HG03066 (cell line): Measurements from ENCODE around the gene TUBB2A.
"Not testable (repeated sequence)": the region's sequence is repeated elsewhere in the genome, so short reads cannot be mapped to it uniquely, and the experiment has no call there.

ENCODE experiments used
- ATAC-seq: cut with Tn5 transposase; IDR thresholded peaks from one replicate; pipeline ENCODE4 v1.9.1; 2021; ENCODE audit warnings: low read depth; ENCODE audit not compliant: unreplicated experiment

The TUBB2A gene

GRCh38 chr6:3156184-3157130, 887 bp downstream of the TUBB2A start:
- ATAC-seq = not testable (repeated sequence)

GRCh38 chr6:3155416-3155815, 1.9 kb downstream of the TUBB2A start:
- ATAC-seq = not testable (repeated sequence)

- ATAC-seq = no peak
Observed at GRCh38 chr6:3152689-3153088, 4.7 kb downstream of the TUBB2A start.

GRCh38 chr6:3151691-3152090, 5.7 kb downstream of the TUBB2A start:
- ATAC-seq = no peak

DNA sequence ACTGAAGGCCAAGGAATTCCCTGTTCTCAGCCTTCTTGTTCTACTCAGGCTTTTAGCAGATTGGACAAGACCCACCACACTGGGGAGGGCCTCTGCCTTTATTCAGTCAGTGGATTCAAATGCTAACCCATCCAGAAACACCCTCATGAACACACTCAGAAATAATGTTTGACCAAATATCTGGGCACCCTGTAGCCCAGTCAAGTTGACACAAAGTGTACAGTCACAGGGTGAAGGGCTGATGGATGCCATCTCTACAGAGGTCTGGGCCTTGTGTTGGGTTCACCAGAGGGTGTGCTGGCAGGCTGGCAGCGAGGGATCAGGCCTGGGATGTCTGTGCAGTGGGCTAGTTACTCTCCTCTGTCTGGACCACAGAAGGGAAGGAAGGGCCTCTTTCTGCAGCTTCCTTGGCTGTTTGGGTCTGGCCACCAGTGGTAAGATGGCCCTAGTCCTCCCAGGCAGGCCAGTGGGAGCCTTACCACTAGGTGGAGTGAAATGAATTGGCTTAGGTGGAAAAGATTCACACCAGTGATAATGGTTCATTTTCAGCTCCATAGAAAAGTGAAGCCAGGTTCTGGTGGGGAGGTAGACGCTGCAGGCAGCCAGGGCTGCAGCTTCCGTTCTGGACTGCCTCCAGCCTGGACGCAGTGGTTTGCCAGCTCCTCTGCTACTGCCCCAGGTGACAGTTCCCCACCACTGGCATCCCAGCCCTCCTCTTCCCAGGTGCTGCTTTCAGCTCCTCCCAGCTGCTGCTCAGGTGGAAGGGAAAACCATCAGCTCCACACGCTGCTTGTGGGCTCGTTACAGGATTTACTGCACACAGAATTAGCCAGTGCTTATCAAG, 9.2 kb downstream of the TUBB2A start:
- no peak for ATAC-seq

DNA sequence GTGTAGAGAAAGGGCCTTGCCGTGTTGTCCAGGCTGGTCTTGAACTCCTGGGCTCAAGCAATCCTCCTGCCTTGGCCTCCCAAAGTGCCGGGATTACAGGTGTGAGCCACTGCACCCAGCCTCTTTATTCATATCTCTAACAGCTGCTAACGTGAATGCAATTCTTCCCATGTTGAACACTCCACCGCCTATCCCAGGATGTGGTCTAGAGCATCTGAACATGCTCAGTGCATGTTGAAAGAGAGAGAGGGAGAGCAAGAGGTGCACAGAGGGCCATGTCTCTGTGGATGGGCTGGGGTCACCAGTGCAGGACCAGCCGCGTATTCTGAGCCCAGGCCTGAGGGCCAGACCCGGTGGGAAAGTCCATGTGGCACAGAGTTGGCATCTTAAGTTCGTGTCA, 12.8 kb downstream of the TUBB2A start:
- no peak for ATAC-seq

DNA sequence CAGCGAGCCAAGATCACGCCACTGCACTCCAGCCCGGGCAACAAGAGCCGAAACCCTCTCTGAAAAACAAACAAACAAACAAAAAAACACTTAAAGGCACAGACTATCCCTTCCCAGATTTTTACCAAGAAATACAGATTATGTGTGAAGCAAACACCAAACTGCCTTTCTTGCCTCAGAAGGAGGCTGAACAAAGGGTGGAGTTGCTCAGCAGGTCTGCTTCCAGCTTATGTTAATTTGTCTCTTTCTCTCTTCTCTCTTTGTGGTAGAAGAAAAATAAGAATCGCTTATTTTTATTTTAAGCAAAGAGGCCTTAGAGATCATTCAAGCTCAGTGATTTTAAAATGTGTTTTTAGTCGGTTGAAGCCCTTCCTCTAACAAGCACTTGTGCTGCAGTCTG, 14.2 kb downstream of the TUBB2A start:
- no peak for ATAC-seq

- no peak for ATAC-seq
Observed at GRCh38 chr6:3142536-3142935, 14.8 kb downstream of the TUBB2A start.

- no peak for ATAC-seq
Observed at GRCh38 chr6:3140201-3140600, 17.1 kb downstream of the TUBB2A start.

GRCh38 chr6:3139090-3139903, 18.0 kb downstream of the TUBB2A start:
- ATAC-seq = no peak

DNA sequence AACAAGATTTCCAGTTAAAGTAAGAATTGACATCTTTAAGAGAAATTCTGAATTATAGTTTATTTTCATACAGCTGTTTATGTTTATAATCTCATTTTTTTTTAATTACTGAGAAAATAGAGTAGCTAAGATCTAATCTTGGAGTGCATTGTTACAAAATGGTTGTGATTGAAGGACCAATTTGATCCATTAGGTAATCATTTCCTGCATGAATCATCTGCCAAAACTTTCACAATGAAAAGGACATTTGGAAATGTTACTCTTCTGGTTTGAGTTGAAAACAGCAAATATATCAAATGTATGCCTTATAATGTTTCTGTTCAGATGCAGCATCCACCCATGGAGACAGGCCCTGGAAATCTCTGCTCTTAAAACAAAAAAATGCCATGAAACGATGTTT, 19.0 kb downstream of the TUBB2A start:
- ATAC-seq = no peak

- ATAC-seq = not testable (repeated sequence)
Observed at GRCh38 chr6:3137873-3138272, 19.5 kb downstream of the TUBB2A start.

DNA sequence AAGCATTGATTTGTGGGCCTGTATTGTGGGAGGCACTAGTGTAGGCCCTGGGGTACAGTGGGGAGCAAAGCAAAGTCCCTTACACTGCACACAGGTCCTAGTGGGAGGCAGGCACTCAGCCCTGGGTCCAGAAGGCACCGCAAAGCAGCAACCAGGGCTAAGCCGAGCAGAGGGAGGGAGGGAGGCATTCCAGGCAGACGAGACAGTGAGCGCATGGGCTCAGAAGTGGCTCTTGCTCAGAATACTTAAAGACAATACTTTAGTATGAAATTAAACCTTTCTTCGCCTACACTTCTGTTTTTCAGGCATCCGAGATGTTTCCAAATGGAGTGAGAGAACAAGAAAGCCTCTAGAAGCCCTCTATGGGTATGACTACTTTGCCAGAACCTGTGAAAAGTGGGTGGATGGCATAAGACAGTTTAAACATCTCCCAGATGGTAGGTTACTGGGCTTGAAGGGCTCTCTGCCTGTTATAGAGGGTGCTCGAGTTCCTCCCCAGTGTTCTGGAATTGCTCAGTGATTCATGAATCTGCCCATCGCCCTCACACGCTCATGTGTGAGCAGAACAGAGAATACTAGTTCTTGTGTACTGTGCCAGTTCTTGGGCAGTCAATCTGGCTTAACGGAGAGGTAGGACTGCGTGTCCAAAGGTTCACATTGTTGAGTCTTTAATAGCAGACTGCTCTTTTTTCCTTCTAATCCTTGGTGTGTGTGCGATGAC, 20.1 kb downstream of the TUBB2A start:
- ATAC-seq = no peak

- ATAC-seq = no peak
Observed at GRCh38 chr6:3136292-3137011, 20.9 kb downstream of the TUBB2A start.

DNA sequence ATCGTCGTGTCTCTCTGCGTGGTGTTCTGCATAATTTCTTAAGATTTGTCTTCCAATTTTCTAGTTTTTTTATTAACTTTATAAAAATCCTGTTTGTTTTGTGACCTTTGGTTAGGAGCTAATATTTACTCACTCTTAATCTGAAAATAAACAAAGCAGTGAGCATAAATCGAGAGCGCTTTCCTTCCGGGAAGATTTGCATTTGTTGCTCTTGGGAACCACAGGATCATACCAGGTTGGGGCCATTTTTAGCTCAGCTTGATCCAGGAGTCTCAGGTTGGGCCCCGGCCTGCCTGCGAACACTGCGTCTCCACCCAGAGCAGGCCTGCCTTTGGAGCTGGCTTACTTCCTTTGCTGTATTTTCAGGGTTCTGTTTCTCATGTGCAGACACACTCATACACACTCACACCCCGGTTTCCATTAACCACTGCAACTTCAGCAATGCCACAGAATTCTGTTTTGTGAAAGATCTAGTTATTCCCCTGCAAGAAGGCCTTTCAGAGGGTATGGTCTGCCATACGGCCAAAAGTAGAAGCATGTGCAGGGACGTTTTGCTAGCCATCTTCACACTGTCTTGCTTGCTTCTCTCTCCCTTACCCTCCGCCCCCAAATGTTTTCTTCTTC, 21.6 kb downstream of the TUBB2A start:
- no peak for ATAC-seq

GRCh38 chr6:3133515-3133914, 23.8 kb downstream of the TUBB2A start:
- no peak for ATAC-seq

DNA sequence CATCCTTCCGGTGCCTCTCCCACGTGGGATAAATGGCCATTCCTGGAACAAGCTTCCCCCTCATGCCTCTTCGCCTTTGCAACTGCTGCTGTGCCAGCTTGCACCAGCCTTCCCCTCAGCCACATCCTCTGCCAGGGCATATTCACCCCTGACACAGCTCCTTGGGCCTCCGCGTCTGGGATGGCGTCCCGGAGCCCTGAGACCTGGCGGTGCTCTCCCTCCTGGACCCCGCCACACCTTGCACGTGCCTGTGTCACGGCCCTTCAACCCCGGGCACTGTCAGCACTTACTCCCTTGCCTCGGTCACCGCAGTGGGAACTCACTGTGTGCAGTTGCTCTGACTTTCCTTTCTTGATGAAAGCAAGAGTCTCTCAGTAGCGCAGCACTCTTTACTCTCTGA, 25.6 kb downstream of the TUBB2A start:
- ATAC-seq = no peak

GRCh38 chr6:3128356-3129108, 28.8 kb downstream of the TUBB2A start:
- no peak for ATAC-seq
